H1 (cell line): ENCODE measurements around the gene RASAL1. TPM values are rescaled to one million over a fixed set of nuclear protein-coding genes. Genes with fewer than 3 reads are reported as not detected.

Experiments
- CTCF ChIA-PET: fragments of 300-600 bp; sonication (Branson Sonifier 250); formaldehyde crosslinking; loops from one replicate; lab custom pipeline; 2021; ENCODE audit not compliant: partially characterized antibody; lab: Charles Lee
- POLR2A ChIA-PET: fragments of 300-600 bp; sonication (Branson Sonifier 250); formaldehyde crosslinking; loops from one replicate; lab custom pipeline; 2021; ENCODE audit warnings: inconsistent platforms; ENCODE audit not compliant: partially characterized antibody; lab: Charles Lee
- DNase-seq, 2 experiments: peaks; one replicate each; pipeline versions ENCODE4 v3.0.0 to v3.0.0-alpha.2; 2010 to 2022; ENCODE audit warnings: low spot score in 2 of 2, low read depth in 1 of 2, mixed read lengths in 1 of 2
- FAIRE-seq: peaks from 2 replicates; lab custom pipeline; 2011; peaks lifted over from hg19 to GRCh38; lab: Jason Lieb, UNC
- H2AFZ ChIP-seq: 2 replicates; pipeline ENCODE4 v1.8.1; 2012; ENCODE audit warnings: low read length, inconsistent platforms
- H2AK5ac ChIP-seq: 2 replicates; pipeline ENCODE4 v1.6.1; 2013; ENCODE audit warnings: low read depth, low read length
- H2BK120ac ChIP-seq: replicated peaks from 2 replicates; pipeline ENCODE3; 2013; ENCODE audit warnings: low read depth, low read length, inconsistent platforms
- H2BK12ac ChIP-seq: 2 replicates; pipeline ENCODE4 v1.6.1; 2013; ENCODE audit warnings: low read depth, low read length
- H2BK15ac ChIP-seq: 2 replicates; pipeline ENCODE4 v1.6.1; 2013; ENCODE audit warnings: low read length
- H2BK20ac ChIP-seq: 2 replicates; pipeline ENCODE4 v1.6.1; 2013; ENCODE audit warnings: low read length
- H2BK5ac ChIP-seq: 2 replicates; pipeline ENCODE4 v1.6.1; 2013; ENCODE audit warnings: low read depth, low read length
- H3K14ac ChIP-seq: 2 replicates; pipeline ENCODE4 v1.6.1; 2013; ENCODE audit warnings: inconsistent platforms; ENCODE audit not compliant: insufficient read length
- H3K18ac ChIP-seq: 2 replicates; pipeline ENCODE4 v1.6.1; 2013; ENCODE audit warnings: low read length; ENCODE audit errors: extremely low read depth
- H3K23ac ChIP-seq: 2 replicates; pipeline ENCODE4 v1.6.1; 2013; ENCODE audit warnings: inconsistent platforms; ENCODE audit not compliant: insufficient read length
- H3K23me2 ChIP-seq: 2 replicates; pipeline ENCODE4 v1.6.1; 2013; ENCODE audit warnings: low read depth, low read length
- H3K27ac ChIP-seq: 2 replicates; pipeline ENCODE4 v1.6.1; 2011; ENCODE audit warnings: low read depth, low read length, inconsistent platforms
- H3K27me3 ChIP-seq, 4 experiments: replicated peaks in 1 of 4; 1 replicate in 1 of 4; 2 replicates in 3 of 4; pipeline versions ENCODE4 v1.6.1 to v1.8.1; 2011 to 2013; ENCODE audit warnings: low read length in 3 of 4, mild to moderate bottlenecking in 3 of 4, inconsistent platforms in 2 of 4, mixed read lengths in 2 of 4, moderate library complexity in 1 of 4; ENCODE audit not compliant: control insufficient read depth in 3 of 4, insufficient read depth in 3 of 4; ENCODE audit errors: extremely low read depth in 1 of 4
- H3K36me3 ChIP-seq, 4 experiments: 2 replicates each; pipeline versions ENCODE4 v1.6.1 to v1.8.1; 2011 to 2013; ENCODE audit warnings: mild to moderate bottlenecking in 4 of 4, low read length in 3 of 4, moderate library complexity in 2 of 4, control low read depth in 1 of 4, inconsistent platforms in 1 of 4; ENCODE audit not compliant: insufficient read depth in 4 of 4, control insufficient read depth in 2 of 4
- H3K4ac ChIP-seq: replicated peaks from 2 replicates; pipeline ENCODE3; 2013; ENCODE audit warnings: low read length, low read depth, mixed read lengths, inconsistent platforms; ENCODE audit not compliant: insufficient read length
- H3K4me1 ChIP-seq, 4 experiments: replicated peaks in 1 of 4; 1 replicate in 1 of 4; 2 replicates in 3 of 4; pipeline versions ENCODE4 v1.6.1 to v1.8.1; 2011 to 2013; ENCODE audit warnings: low read length in 3 of 4, inconsistent platforms in 2 of 4, mixed read lengths in 1 of 4; ENCODE audit not compliant: insufficient read depth in 4 of 4, control insufficient read depth in 3 of 4
- H3K4me2 ChIP-seq, 2 experiments: 2 replicates each; pipeline versions ENCODE4 v1.6.1 to v1.8.1; 2011 to 2013; ENCODE audit warnings: low read depth in 2 of 2, low read length in 2 of 2, control low read depth in 1 of 2, inconsistent platforms in 1 of 2, mild to moderate bottlenecking in 1 of 2; ENCODE audit not compliant: insufficient read depth in 1 of 2
- H3K4me3 ChIP-seq, 4 experiments: fragments of 200-600, 300-600 bp in 1 of 4; sonication (generic), shearing (Covaris generic), sonication (Bioruptor Twin) in 1 of 4; 2 replicates each; pipeline versions ENCODE4 v1.5.1 to v1.8.1; 2011 to 2016; ENCODE audit warnings: low read length in 4 of 4, low read depth in 3 of 4, control low read depth in 2 of 4, inconsistent platforms in 2 of 4, mild to moderate bottlenecking in 2 of 4, mixed read lengths in 1 of 4, moderate library complexity in 1 of 4; ENCODE audit not compliant: insufficient read depth in 2 of 4; ENCODE audit errors: extremely low read depth in 1 of 4
- H3K56ac ChIP-seq: replicated peaks from 2 replicates; pipeline ENCODE3; 2013; ENCODE audit warnings: low read depth, mild to moderate bottlenecking, mixed read lengths, low read length, inconsistent platforms; ENCODE audit not compliant: insufficient read length
- H3K79me1 ChIP-seq: 2 replicates; pipeline ENCODE4 v1.6.1; 2013; ENCODE audit warnings: low read depth, low read length, control low read depth
- H3K79me2 ChIP-seq, 2 experiments: 2 replicates each; pipeline versions ENCODE4 v1.6.1 to v1.8.1; 2012 to 2013; ENCODE audit warnings: low read length in 2 of 2, mild to moderate bottlenecking in 2 of 2, inconsistent platforms in 1 of 2; ENCODE audit not compliant: insufficient read depth in 2 of 2, control insufficient read depth in 1 of 2
- H3K9ac ChIP-seq, 4 experiments: replicated peaks in 1 of 4; 1 replicate in 1 of 4; 2 replicates in 3 of 4; pipeline versions ENCODE4 v1.6.1 to v1.8.1; 2011 to 2013; ENCODE audit warnings: low read depth in 3 of 4, low read length in 3 of 4, control low read depth in 2 of 4, mild to moderate bottlenecking in 2 of 4, moderate library complexity in 2 of 4, inconsistent platforms in 1 of 4; ENCODE audit errors: extremely low read depth in 1 of 4
- H3K9me3 ChIP-seq, 2 experiments: 2 replicates each; pipeline versions ENCODE4 v1.6.1 to v1.8.1; 2012 to 2013; ENCODE audit warnings: mild to moderate bottlenecking in 2 of 2, moderate library complexity in 2 of 2, control low read depth in 1 of 2, inconsistent platforms in 1 of 2, low read depth in 1 of 2, low read length in 1 of 2, mixed read lengths in 1 of 2; ENCODE audit not compliant: insufficient read depth in 2 of 2
- H4K20me1 ChIP-seq, 2 experiments: replicated peaks in 1 of 2; 2 replicates each; pipeline versions ENCODE3 to v1.8.1; 2011 to 2013; ENCODE audit warnings: inconsistent platforms in 2 of 2, low read length in 2 of 2, mild to moderate bottlenecking in 1 of 2; ENCODE audit not compliant: insufficient read depth in 2 of 2, control insufficient read depth in 1 of 2
- H4K5ac ChIP-seq: 2 replicates; pipeline ENCODE4 v1.6.1; 2013; ENCODE audit warnings: low read length, low read depth, mixed read lengths, inconsistent platforms; ENCODE audit not compliant: insufficient read length
- H4K8ac ChIP-seq: 2 replicates; pipeline ENCODE4 v1.8.0; 2013; ENCODE audit warnings: mild to moderate bottlenecking, moderate library complexity, low read length, inconsistent platforms; ENCODE audit not compliant: insufficient read depth; ENCODE audit errors: extremely low read depth
- H4K91ac ChIP-seq: replicated peaks from 2 replicates; pipeline ENCODE3; 2013; ENCODE audit warnings: low read length, mixed read lengths, inconsistent platforms; ENCODE audit not compliant: insufficient read length
- ATF3 ChIP-seq: IDR thresholded peaks from 2 replicates; pipeline ENCODE4 v1.6.1; 2011; ENCODE audit warnings: low read depth, mild to moderate bottlenecking, low read length; ENCODE audit not compliant: insufficient read depth
- CHD2 ChIP-seq: IDR thresholded peaks from 2 replicates; pipeline ENCODE4 v1.6.1; 2012; ENCODE audit warnings: low read length, improper control_type of control experiment
- CTBP2 ChIP-seq: IDR thresholded peaks from 2 replicates; pipeline ENCODE4 v1.7.0; 2011; ENCODE audit warnings: borderline replicate concordance, mild to moderate bottlenecking, moderate library complexity, mixed read lengths, low read length; ENCODE audit not compliant: insufficient read depth, insufficient read length
- HDAC2 ChIP-seq, 2 experiments: fragments of 300-600 bp in 1 of 2; sonication (generic) in 1 of 2; IDR thresholded peaks; 2 replicates each; pipeline ENCODE4 v1.6.1; 2011 to 2012; ENCODE audit warnings: low read depth in 2 of 2, low read length in 2 of 2, mild to moderate bottlenecking in 2 of 2, moderate library complexity in 2 of 2, borderline replicate concordance in 1 of 2, inconsistent platforms in 1 of 2
- HDAC6 ChIP-seq: IDR thresholded peaks from one replicate; pipeline ENCODE4 v1.7.1; 2012; ENCODE audit warnings: low read depth, mild to moderate bottlenecking, inconsistent platforms, low read length, moderate library complexity
- JUND ChIP-seq: IDR thresholded peaks from 2 replicates; pipeline ENCODE4 v1.6.1; 2011; ENCODE audit warnings: mild to moderate bottlenecking, improper control_type of control experiment, low read length
- NANOG ChIP-seq: IDR thresholded peaks from 2 replicates; pipeline ENCODE4 v1.6.1; 2011; ENCODE audit warnings: low read length, low read depth, mild to moderate bottlenecking, inconsistent platforms; ENCODE audit not compliant: insufficient read depth, poor library complexity, severe bottlenecking
- RFX5 ChIP-seq: IDR thresholded peaks from 2 replicates; pipeline ENCODE4 v1.6.1; 2011; ENCODE audit warnings: low read depth, low read length, improper control_type of control experiment, borderline replicate concordance
- SIN3A ChIP-seq, 2 experiments: IDR thresholded peaks in 1 of 2; conservative IDR thresholded peaks in 1 of 2; 2 replicates each; pipeline ENCODE4 v1.6.1; 2011 to 2012; ENCODE audit warnings: low read length in 2 of 2, improper control_type of control experiment in 1 of 2, low read depth in 1 of 2, mild to moderate bottlenecking in 1 of 2
- WGBS, 2 experiments: shearing (Covaris generic) in 1 of 2; methylation state at CpG; one replicate each; pipeline versions ENCODE4 v1.1.6 to v1.1.7; 2013 to 2015; ENCODE audit warnings: low lambda C conversion rate in 2 of 2, mixed read lengths in 2 of 2, inconsistent platforms in 1 of 2, low coverage in 1 of 2, missing lambda C conversion rate in 1 of 2; ENCODE audit not compliant: insufficient replicate concordance in 2 of 2, insufficient coverage in 1 of 2, insufficient read length in 1 of 2; ENCODE audit errors: extremely low coverage in 1 of 2, missing lambda C conversion rate in 1 of 2; 5-methylcytosine and 5-hydroxymethylcytosine counted together
- polyA plus RNA-seq, 7 experiments: library from polyadenylated mRNA; depleted of rRNA in 3 of 7; stranded (reverse) in 5 of 7; unstranded in 2 of 7; fragments of >200 nt in 5 of 7; fragments of 200-250 nt in 2 of 7; gene quantifications; 1 replicate in 5 of 7; 2 replicates in 1 of 7; 4 replicates in 1 of 7; pipeline versions ENCODE4 v1.2.1 to v1.2.3, GENCODE V29; 2011 to 2013; ENCODE audit warnings: missing spikeins in 2 of 7, mixed read lengths in 2 of 7
- total RNA-seq: library from RNA; stranded (reverse); fragmentation: NEBNext Ultra II Directional; extraction: Animal tissue kit (Norgen Biotek cat#: 25700); gene quantifications from 2 replicates; pipeline ENCODE4 v1.2.1, GENCODE V29; 2021

Gene RASAL1
- total and polyA plus RNA-seq, 2 of the 8 experiments (the other 6 are each of a cell fraction or from before 2014, with no cell fraction given), result 3.7 to 5.0 TPM

GRCh38 chr12:113103756-113104450, 31.7 kb downstream of the RASAL1 start:
- FAIRE-seq, result peak; percentile 86
- CTCF ChIA-PET, result interaction anchor here (0.6 to 2.3 kb wide), 16 partner anchors 9 to 201 kb away, joined by 3 to 11 read pairs (median 4); no protein-coding TSS in a partner anchor
- H3K4me2 ChIP-seq, result peak overlapping the region; percentile 53 to 89
- TF ChIP-seq HDAC2 (IDR thresholded peaks at IDR 0.05; ENCODE audit: borderline replicate concordance in 1 of 2, low read depth in 2 of 2, low read length in 2 of 2), result no peak
- TF ChIP-seq RFX5, result no peak
- 0 out of 4 replicates have a peak, but pooled peaks of 1 of the 2 experiments have one; percentile 3 for TF ChIP-seq SIN3A (conservative IDR thresholded peaks at IDR 0.05 in 1 of 2, IDR thresholded peaks at IDR 0.05 in 1 of 2; ENCODE audit: low read depth in 1 of 2, low read length in 2 of 2)
- TF ChIP-seq CHD2, result no peak; the same call in 1 of the 2 replicates
- peak; percentile 69 for TF ChIP-seq ATF3
- TF ChIP-seq JUND, result peak; percentile 5; the same call in 1 of the 2 replicates
- no peak for TF ChIP-seq CTBP2
- no peak for TF ChIP-seq NANOG
- TF ChIP-seq HDAC6, result no peak

More at GRCh38 chr12:113103756-113104450, 31.7 kb downstream of the RASAL1 start:
- no peak overlapping the region for H3K4ac ChIP-seq
- peak overlapping the region; percentile 88; the same call in 1 of the 2 replicates for H2BK15ac ChIP-seq
- no peaks in the 10 kb centered on the region for H3K79me2 ChIP-seq
- no peak overlapping the region for H3K14ac ChIP-seq
- H3K79me1 ChIP-seq, result no peaks in the 10 kb centered on the region
- no peak overlapping the region for H2BK120ac ChIP-seq
- DNase-seq, result peak; percentile 70 to 89
- no peaks in the 10 kb centered on the region for H3K36me3 ChIP-seq
- H4K91ac ChIP-seq, result peak overlapping the region; percentile 76
- H4K8ac ChIP-seq, result peak overlapping the region; percentile 72; the same call in 1 of the 2 replicates
- WGBS, 2 experiments, result 8% methylated on average over 34 of the region's 43 CpGs; no CpG with 5 or more reads in 1 of the 2 experiments
- peak overlapping the region; percentile 35 to 65 (median 46) for H3K4me3 ChIP-seq
- H3K9me3 ChIP-seq, result no peaks in the 10 kb centered on the region
- POLR2A ChIA-PET, result interaction anchor here (1.0 to 4.4 kb wide), 6 partner anchors 11 to 82 kb away, joined by 3 to 14 read pairs (median 4); partner anchors contain the start of genes DDX54 and RITA1
- 0 out of 2 replicates have a peak overlapping the region, but pooled peaks have one; percentile 66 for H2BK5ac ChIP-seq
- peak overlapping the region; percentile 83; the same call in 1 of the 2 replicates for H2AFZ ChIP-seq
- H2BK12ac ChIP-seq, result no peak overlapping the region; the same call in 1 of the 2 replicates
- no peak overlapping the region for H3K56ac ChIP-seq
- no peak overlapping the region for H3K23ac ChIP-seq
- peaks cover 2% of the 10 kb centered on the region; the same call in 1 of the 2 replicates for H3K23me2 ChIP-seq
- H4K5ac ChIP-seq, result peak overlapping the region; percentile 32
- H2BK20ac ChIP-seq, result no peak overlapping the region
- H3K9ac ChIP-seq, result peak overlapping the region in 2 of 4 experiments; percentile 56 to 59; a peak in 4 of 7 replicates
- peak overlapping the region; percentile 45; the same call in 1 of the 2 replicates for H3K27ac ChIP-seq
- H3K18ac ChIP-seq, result peak overlapping the region; percentile 68
- H3K4me1 ChIP-seq, result peaks cover 0 to 3% (median 1%) of the 10 kb centered on the region in 4 experiments; a peak in 2 of 7 replicates
- H3K27me3 ChIP-seq, result 0 out of 7 replicates have a peak, but pooled peaks cover 0 to 2% (median 0%) of the 10 kb centered on the region in 4 experiments
- no peaks in the 10 kb centered on the region for H4K20me1 ChIP-seq
- no peak overlapping the region for H2AK5ac ChIP-seq
